Neural cell (in vitro differentiated cells): Measurements from ENCODE around the gene CCNH.

Experiments
- CTCF ChIP-seq: fragments of 450-650 bp; IDR thresholded peaks from 2 replicates; pipeline ENCODE4 v1.5.1; 2014; ENCODE audit warnings: antibody characterized with exemption, mild to moderate bottlenecking, moderate library complexity; ENCODE audit not compliant: poor library complexity, severe bottlenecking
- MXI1 ChIP-seq: fragments of 450-650 bp; conservative IDR thresholded peaks from 2 replicates; pipeline ENCODE4 v1.6.1; 2014; ENCODE audit warnings: antibody characterized with exemption, mild to moderate bottlenecking; ENCODE audit not compliant: poor library complexity, severe bottlenecking
- POLR2AphosphoS5 ChIP-seq: IDR thresholded peaks from 2 replicates; pipeline ENCODE4 v1.6.1; 2012
- RAD21 ChIP-seq: fragments of 450-650 bp; conservative IDR thresholded peaks from 2 replicates; pipeline ENCODE4 v1.6.1; 2014; ENCODE audit warnings: antibody characterized with exemption, mild to moderate bottlenecking, moderate library complexity
- REST ChIP-seq: IDR thresholded peaks from 2 replicates; pipeline ENCODE4 v1.6.1; 2012; ENCODE audit warnings: borderline replicate concordance
- SMC3 ChIP-seq: fragments of 450-650 bp; conservative IDR thresholded peaks from 2 replicates; pipeline ENCODE4 v1.6.1; 2014; ENCODE audit warnings: antibody characterized with exemption, mild to moderate bottlenecking, moderate library complexity; ENCODE audit not compliant: poor library complexity

- TF ChIP-seq CTCF, result no peak
- no peak for TF ChIP-seq POLR2AphosphoS5
- no peak for TF ChIP-seq RAD21
- TF ChIP-seq MXI1, result no peak
- no peak for TF ChIP-seq REST
- no peak for TF ChIP-seq SMC3
Measured at GRCh38 chr5:87403409-87403808, 9.3 kb downstream of the CCNH start.
